ENCODE results near the gene EIF2B2.

DNA sequence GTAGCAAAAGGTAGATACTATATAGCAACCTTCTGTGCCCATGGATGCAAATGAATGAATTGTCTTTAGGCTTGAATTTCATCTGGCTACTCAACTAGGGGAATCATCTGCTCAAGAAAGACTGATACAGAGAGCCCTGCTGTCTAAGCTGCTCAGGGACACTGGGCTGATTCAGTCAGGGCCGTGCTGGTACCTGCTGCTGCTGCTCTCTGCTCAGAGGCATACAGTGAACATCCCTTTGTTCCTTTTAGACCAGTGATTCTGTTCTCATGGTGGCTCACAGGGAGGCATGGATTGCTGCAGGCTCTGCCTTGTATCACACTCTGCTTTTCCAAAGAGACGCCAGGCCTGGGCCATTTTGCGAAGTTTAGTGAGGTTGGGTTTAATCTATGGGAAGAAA is 14.1 kb downstream of the EIF2B2 start:
- TF ChIP-seq, protein P1, sequence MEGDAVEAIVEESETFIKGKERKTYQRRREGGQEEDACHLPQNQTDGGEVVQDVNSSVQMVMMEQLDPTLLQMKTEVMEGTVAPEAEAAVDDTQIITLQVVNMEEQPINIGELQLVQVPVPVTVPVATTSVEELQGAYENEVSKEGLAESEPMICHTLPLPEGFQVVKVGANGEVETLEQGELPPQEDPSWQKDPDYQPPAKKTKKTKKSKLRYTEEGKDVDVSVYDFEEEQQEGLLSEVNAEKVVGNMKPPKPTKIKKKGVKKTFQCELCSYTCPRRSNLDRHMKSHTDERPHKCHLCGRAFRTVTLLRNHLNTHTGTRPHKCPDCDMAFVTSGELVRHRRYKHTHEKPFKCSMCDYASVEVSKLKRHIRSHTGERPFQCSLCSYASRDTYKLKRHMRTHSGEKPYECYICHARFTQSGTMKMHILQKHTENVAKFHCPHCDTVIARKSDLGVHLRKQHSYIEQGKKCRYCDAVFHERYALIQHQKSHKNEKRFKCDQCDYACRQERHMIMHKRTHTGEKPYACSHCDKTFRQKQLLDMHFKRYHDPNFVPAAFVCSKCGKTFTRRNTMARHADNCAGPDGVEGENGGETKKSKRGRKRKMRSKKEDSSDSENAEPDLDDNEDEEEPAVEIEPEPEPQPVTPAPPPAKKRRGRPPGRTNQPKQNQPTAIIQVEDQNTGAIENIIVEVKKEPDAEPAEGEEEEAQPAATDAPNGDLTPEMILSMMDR (IDR thresholded peaks at IDR 0.05): no peak
- TF ChIP-seq POLR2AphosphoS5 (IDR thresholded peaks at IDR 0.05) (no peak), POLR2A (IDR thresholded peaks at IDR 0.05) (no peak), EP300 (IDR thresholded peaks at IDR 0.05; ENCODE audit: low read depth) (no peak)
